GM23248 (cell line): Measurements from ENCODE around the gene DHDDS. TPM values are rescaled to one million over a fixed set of nuclear protein-coding genes. Genes with fewer than 3 reads are reported as not detected.

Experiments used
- DNase-seq: peaks from one replicate; pipeline ENCODE4 v3.0.0-alpha.2; 2015
- H2AFZ ChIP-seq: fragments of 200-600 bp; sonication (generic); 2 replicates; pipeline ENCODE4 v1.6.1; 2016; ENCODE audit warnings: antibody characterized with exemption
- H3F3A ChIP-seq: fragments of 200-600 bp; sonication (generic); 2 replicates; pipeline ENCODE4 v1.6.1; 2016; ENCODE audit warnings: mild to moderate bottlenecking, antibody characterized with exemption, mixed run types; ENCODE audit not compliant: insufficient read depth
- H3K27ac ChIP-seq: fragments of 200-600 bp; sonication (generic); 2 replicates; pipeline ENCODE4 v1.5.1; 2016; ENCODE audit warnings: mild to moderate bottlenecking
- H3K27me3 ChIP-seq: fragments of 200-600 bp; sonication (generic); replicated peaks from 2 replicates; pipeline ENCODE4 v1.6.1; 2016; ENCODE audit warnings: mild to moderate bottlenecking; ENCODE audit not compliant: insufficient read depth
- H3K36me3 ChIP-seq: fragments of 200-600 bp; sonication (generic); 2 replicates; pipeline ENCODE4 v1.6.1; 2016; ENCODE audit warnings: low read depth, mild to moderate bottlenecking
- H3K4me1 ChIP-seq: fragments of 200-600 bp; sonication (generic); 2 replicates; pipeline ENCODE4 v1.6.1; 2016; ENCODE audit warnings: mild to moderate bottlenecking; ENCODE audit not compliant: insufficient read depth
- H3K4me2 ChIP-seq: fragments of 200-600 bp; sonication (generic); one replicate; pipeline ENCODE4 v1.6.1; 2016; ENCODE audit warnings: mild to moderate bottlenecking; ENCODE audit not compliant: unreplicated experiment
- H3K4me3 ChIP-seq: fragments of 200-600 bp; sonication (generic); 2 replicates; pipeline ENCODE4 v1.5.1; 2016; ENCODE audit warnings: mild to moderate bottlenecking
- H3K79me2 ChIP-seq: fragments of 200-600 bp; sonication (generic); 2 replicates; pipeline ENCODE4 v1.6.1; 2016; ENCODE audit warnings: mild to moderate bottlenecking; ENCODE audit not compliant: insufficient read depth
- H3K9ac ChIP-seq: fragments of 200-600 bp; sonication (generic); 2 replicates; pipeline ENCODE4 v1.6.1; 2016; ENCODE audit warnings: mild to moderate bottlenecking
- H3K9me2 ChIP-seq: fragments of 200-600 bp; sonication (generic); 2 replicates; pipeline ENCODE4 v1.6.1; 2016; ENCODE audit warnings: mixed run types, mild to moderate bottlenecking, moderate library complexity; ENCODE audit not compliant: insufficient read depth
- H3K9me3 ChIP-seq: fragments of 200-600 bp; sonication (generic); one replicate; pipeline ENCODE4 v1.6.1; 2017; ENCODE audit warnings: low read depth
- H4K20me1 ChIP-seq: fragments of 200-600 bp; sonication (generic); 2 replicates; pipeline ENCODE4 v1.6.0; 2016; ENCODE audit not compliant: insufficient read depth
- EZH2 ChIP-seq: fragments of 200-600 bp; sonication (generic); IDR thresholded peaks from 2 replicates; pipeline ENCODE4 v1.6.1; 2018; ENCODE audit warnings: antibody characterized with exemption, mild to moderate bottlenecking; ENCODE audit not compliant: insufficient read depth, poor library complexity, severe bottlenecking
- EZH2phosphoT487 ChIP-seq: fragments of 200-600 bp; sonication (generic); IDR thresholded peaks from 2 replicates; pipeline ENCODE4 v1.6.1; 2018; ENCODE audit warnings: antibody characterized with exemption, moderate library complexity, mild to moderate bottlenecking, low read depth; ENCODE audit not compliant: insufficient read depth
- WGBS, 2 experiments: methylation state at CpG; one replicate each; pipeline ENCODE4 v1.1.6; 2015 to 2017; ENCODE audit warnings: low lambda C conversion rate in 2 of 2, low coverage in 1 of 2; ENCODE audit errors: missing lambda C conversion rate in 2 of 2; 5-methylcytosine and 5-hydroxymethylcytosine counted together
- in situ Hi-C: fragments of 300-500 bp; cut with MboI; formaldehyde crosslinking; loops from 2 replicates; pipeline ENCODE4 v1.15.0; 2020
- polyA plus RNA-seq: library from polyadenylated mRNA; unstranded; fragments of >200 nt; fragmentation: Nextera tagmentation; extraction: Ambion mirVana; gene quantifications from 2 replicates; pipeline ENCODE4 v1.2.1, GENCODE V29; 2016
- total RNA-seq: library from RNA; depleted of rRNA; stranded (reverse); fragments of >200 nt; shearing (Covaris generic); gene quantifications from 2 replicates; pipeline ENCODE4 v1.2.3, GENCODE V29; 2014

DHDDS gene
- total and polyA plus RNA-seq, 2 experiments from 2014 or later: 46.9 to 50.8 TPM

- H3K36me3 ChIP-seq: no peaks in the 10 kb centered on the region
- no peaks in the 10 kb centered on the region for H3K9me3 ChIP-seq
- no peak overlapping the region for H3K27ac ChIP-seq
- no peaks in the 10 kb centered on the region for H3F3A ChIP-seq
- no peak overlapping the region for H3K4me3 ChIP-seq
- no peak for DNase-seq
- peaks cover 44% of the 10 kb centered on the region for H3K27me3 ChIP-seq
- no peaks in the 10 kb centered on the region for H3K9me2 ChIP-seq
- H4K20me1 ChIP-seq: no peaks in the 10 kb centered on the region
- H3K79me2 ChIP-seq: no peaks in the 10 kb centered on the region
- WGBS, 2 experiments: 2 to 10% methylated on average over 5 of the region's 5 CpGs
- in situ Hi-C loops: no loop called here
- H3K4me1 ChIP-seq: no peaks in the 10 kb centered on the region
- no peak overlapping the region for H2AFZ ChIP-seq
- no peak overlapping the region for H3K4me2 ChIP-seq
- no peak overlapping the region for H3K9ac ChIP-seq
- no peak for TF ChIP-seq EZH2
- TF ChIP-seq EZH2phosphoT487: no peak
Observed at GRCh38 chr1:26418865-26419349, 13.2 kb upstream of the DHDDS start.

- no peaks in the 10 kb centered on the region for H3K79me2 ChIP-seq
- no peak for DNase-seq
- H3F3A ChIP-seq: no peaks in the 10 kb centered on the region
- in situ Hi-C loops: no loop called here
- no peak overlapping the region for H2AFZ ChIP-seq
- peaks cover 39% of the 10 kb centered on the region for H3K27me3 ChIP-seq
- no peak overlapping the region for H3K27ac ChIP-seq
- H3K9me2 ChIP-seq: no peaks in the 10 kb centered on the region
- TF ChIP-seq EZH2 (no peak), EZH2phosphoT487 (no peak)
- no peaks in the 10 kb centered on the region for H3K4me1 ChIP-seq
- 42 to 57% methylated on average over 2 of the region's 2 CpGs for WGBS, 2 experiments
- H3K9me3 ChIP-seq: no peaks in the 10 kb centered on the region
- no peak overlapping the region for H3K4me2 ChIP-seq
- no peaks in the 10 kb centered on the region for H3K36me3 ChIP-seq
- no peak overlapping the region for H3K4me3 ChIP-seq
- no peaks in the 10 kb centered on the region for H4K20me1 ChIP-seq
- no peak overlapping the region for H3K9ac ChIP-seq
Observed at GRCh38 chr1:26419494-26419893, 12.6 kb upstream of the DHDDS start.

GRCh38 chr1:26429721-26430120 lies 2.4 kb upstream of the DHDDS start:
- TF ChIP-seq EZH2 (no peak), EZH2phosphoT487 (no peak)

GRCh38 chr1:26432793-26433192 lies 672 bp downstream of the DHDDS start:
- peak overlapping the region; percentile 88 for H3K4me2 ChIP-seq
- in situ Hi-C loops: no loop called here
- peaks cover 17% of the 10 kb centered on the region for H3K4me1 ChIP-seq
- H2AFZ ChIP-seq: peak overlapping the region; percentile 88
- H3K27me3 ChIP-seq: no peaks in the 10 kb centered on the region
- H3K9me2 ChIP-seq: no peaks in the 10 kb centered on the region
- 31 to 39% methylated on average over 3 of the region's 3 CpGs for WGBS, 2 experiments
- peaks cover 21% of the 10 kb centered on the region for H3K36me3 ChIP-seq
- peaks cover 49% of the 10 kb centered on the region for H3K79me2 ChIP-seq
- H3K4me3 ChIP-seq: peak overlapping the region; percentile 90
- no peaks in the 10 kb centered on the region for H4K20me1 ChIP-seq
- no peaks in the 10 kb centered on the region for H3F3A ChIP-seq
- H3K27ac ChIP-seq: peak overlapping the region; percentile 85
- no peaks in the 10 kb centered on the region for H3K9me3 ChIP-seq
- DNase-seq: no peak
- H3K9ac ChIP-seq: peak overlapping the region; percentile 87
- TF ChIP-seq EZH2phosphoT487: no peak
- TF ChIP-seq EZH2: no peak

More at GRCh38 chr1:26429721-26430120, 2.4 kb upstream of the DHDDS start:
- 91 to 97% methylated on average over 2 of the region's 2 CpGs for WGBS, 2 experiments
- H3K36me3 ChIP-seq: peaks cover 6% of the 10 kb centered on the region; the same call in 1 of the 2 replicates
- no peak overlapping the region for H3K9ac ChIP-seq
- peaks cover 24% of the 10 kb centered on the region for H3K79me2 ChIP-seq
- H3K4me3 ChIP-seq: no peak overlapping the region
- no peak overlapping the region for H2AFZ ChIP-seq
- no peaks in the 10 kb centered on the region for H3F3A ChIP-seq
- no peak overlapping the region for H3K27ac ChIP-seq
- no peak for DNase-seq
- H3K4me1 ChIP-seq: peaks cover 17% of the 10 kb centered on the region
- H3K9me3 ChIP-seq: no peaks in the 10 kb centered on the region
- in situ Hi-C loops: no loop called here
- no peaks in the 10 kb centered on the region for H3K9me2 ChIP-seq
- H3K27me3 ChIP-seq: peaks cover 3% of the 10 kb centered on the region; the same call in 1 of the 2 replicates
- H3K4me2 ChIP-seq: no peak overlapping the region
- no peaks in the 10 kb centered on the region for H4K20me1 ChIP-seq

GRCh38 chr1:26434161-26434752 lies 2.1 kb downstream of the DHDDS start:
- Histone ChIP-seq H3K9me2 (no peaks in the 10 kb centered on the region), H3K4me3 (no peak overlapping the region), H2AFZ (no peak overlapping the region), H3K27me3 (no peaks in the 10 kb centered on the region), H3K79me2 (peaks cover 49% of the 10 kb centered on the region), H3K27ac (no peak overlapping the region), H3K36me3 (peaks cover 31% of the 10 kb centered on the region), H3K9me3 (no peaks in the 10 kb centered on the region), H3F3A (no peaks in the 10 kb centered on the region), H3K9ac (no peak overlapping the region), H3K4me1 (peaks cover 17% of the 10 kb centered on the region), H3K4me2 (peak overlapping the region; percentile 88), H4K20me1 (no peaks in the 10 kb centered on the region)
- in situ Hi-C loops: no loop called here
- no peak for TF ChIP-seq EZH2phosphoT487
- TF ChIP-seq EZH2: no peak
- no peak for DNase-seq
